OCI-M1 (cell line): ENCODE measurements around the gene GMPPB.
"Not testable (repeated sequence)": the region's sequence is repeated elsewhere in the genome, so short reads cannot be mapped to it uniquely, and the experiment has no call there.

Experiments
- DNase-seq: peaks from one replicate; lab custom pipeline; 2025; lab: John Stamatoyannopoulos, UW

The GMPPB gene

GRCh38 chr3:49713336-49714105 is 10.2 kb downstream of the GMPPB start:
- no peak for DNase-seq

DNA sequence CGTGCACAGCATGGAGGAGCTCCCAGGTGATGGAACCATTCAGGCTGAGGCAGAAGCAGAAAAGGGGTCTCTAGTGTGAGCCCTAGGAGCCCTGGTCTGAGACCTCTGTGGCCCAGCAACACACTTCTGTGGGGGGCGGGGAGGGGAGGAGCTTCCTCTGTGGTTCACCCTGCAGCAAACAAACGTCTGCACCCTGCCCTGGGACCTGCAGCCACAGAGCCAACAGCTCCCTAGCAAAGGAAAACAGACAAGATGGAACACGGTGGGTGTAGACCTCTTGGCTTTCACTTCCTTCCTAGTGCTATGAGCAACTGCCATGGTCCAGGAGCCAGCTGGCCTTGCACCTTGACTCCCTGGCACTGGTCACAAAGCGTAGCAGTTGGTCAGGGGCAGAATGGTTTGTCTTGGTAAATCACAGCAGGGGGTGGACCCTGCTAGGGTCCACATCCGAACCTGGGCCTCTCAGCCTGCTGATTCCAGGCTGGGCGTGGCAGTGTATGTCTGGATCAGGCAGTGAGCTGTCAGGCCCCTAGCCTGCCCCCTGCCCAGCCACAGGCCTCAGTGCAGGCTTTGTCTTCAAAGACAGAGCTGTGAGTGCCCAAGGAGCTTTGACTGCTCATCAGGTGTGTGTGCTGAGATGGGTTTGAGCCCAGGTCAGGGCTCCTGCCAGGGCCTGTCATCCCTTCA is 11.0 kb downstream of the GMPPB start:
- DNase-seq: no peak

DNA sequence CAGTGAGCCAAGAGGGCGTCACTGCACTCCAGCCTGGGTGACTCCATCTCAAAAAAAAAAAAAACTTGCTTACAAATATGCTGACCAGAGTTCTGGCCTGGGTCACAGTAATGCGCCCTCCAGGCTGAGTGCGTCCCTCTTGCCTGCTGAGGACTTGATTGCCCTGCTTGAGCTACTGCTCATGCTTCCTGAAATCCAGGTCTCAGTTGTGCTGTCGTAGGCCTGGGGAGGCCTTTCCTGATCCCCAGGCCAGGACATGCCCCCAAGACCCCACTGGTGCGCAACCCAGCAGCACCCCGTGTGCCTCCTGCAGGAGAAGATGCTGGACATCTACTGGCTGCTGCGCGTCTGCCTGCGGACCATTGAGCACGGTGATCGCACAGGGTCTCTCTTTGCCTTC is 11.6 kb downstream of the GMPPB start:
- DNase-seq: no peak

- DNase-seq: no peak
Observed at GRCh38 chr3:49711489-49711888, 12.3 kb downstream of the GMPPB start.

DNA sequence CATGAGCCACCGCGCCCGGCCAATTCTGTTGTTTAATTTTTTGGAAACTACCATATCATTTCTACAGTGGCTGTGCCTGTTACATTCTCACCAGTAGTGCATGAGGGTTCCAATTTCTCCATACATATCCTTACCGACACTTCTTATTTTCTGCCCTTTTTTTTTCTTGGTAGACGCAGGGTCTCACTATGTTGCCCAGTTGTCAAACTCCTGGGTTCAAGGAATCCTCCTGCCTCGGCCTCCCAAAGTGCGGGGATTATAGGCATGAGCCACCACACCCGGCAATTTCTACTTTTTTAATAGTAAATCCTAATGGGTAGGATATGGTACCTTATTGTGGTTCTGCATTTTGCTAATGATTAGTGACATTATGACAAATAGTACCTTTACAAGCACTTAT is 13.9 kb downstream of the GMPPB start:
- no peak for DNase-seq

DNA sequence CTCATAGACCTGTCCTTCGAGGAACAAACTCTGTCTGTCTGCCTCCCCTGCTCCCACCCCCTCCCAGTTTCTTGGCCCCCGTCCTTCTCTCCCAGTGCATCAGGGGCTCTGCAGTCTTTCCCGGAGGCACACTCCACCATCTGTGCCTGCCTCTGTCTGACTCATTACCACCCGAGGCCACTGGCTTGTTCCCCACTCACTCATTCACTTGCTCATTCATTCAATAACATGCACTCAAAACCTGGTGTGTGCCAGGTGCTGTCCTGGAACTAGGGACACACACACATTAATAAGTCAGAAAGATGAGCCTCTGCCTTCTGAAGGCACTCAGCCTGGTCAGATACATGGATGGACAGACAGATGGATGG is 16.7 kb downstream of the GMPPB start:
- DNase-seq: no peak

DNA sequence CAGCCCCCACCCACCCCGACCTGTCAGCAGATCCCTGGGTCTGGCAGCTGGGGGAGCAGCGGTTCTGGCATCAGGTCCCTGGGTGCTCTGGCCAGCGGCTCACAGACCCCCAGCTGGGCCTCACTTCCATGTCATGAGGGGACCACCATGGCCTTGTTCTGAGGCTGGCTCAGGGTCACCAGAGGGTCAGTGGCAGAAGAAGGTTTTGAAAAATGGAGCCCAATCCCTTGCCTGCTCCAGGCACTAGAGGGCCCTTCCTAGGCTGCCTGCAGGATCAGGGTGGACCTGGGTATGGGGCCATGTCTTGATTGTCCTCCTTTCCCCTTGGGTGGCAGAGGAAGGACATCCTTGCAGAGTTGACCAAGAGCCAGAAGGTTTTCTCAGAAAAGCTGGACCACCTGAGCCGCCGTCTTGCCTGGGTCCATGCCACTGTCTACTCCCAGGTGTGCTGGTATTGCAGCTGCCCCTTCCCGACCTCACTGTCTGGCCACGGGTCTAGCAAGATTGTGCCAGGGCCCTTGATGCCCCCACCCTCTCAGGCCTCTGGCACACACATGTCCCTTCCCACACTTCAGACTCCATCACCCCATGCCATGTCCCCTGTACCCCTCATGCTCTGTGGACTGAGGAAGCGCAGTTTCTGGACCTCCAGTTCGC is 17.2 kb downstream of the GMPPB start:
- no peak for DNase-seq

- DNase-seq: no peak
Observed at GRCh38 chr3:49705390-49705960, 18.3 kb downstream of the GMPPB start.

GRCh38 chr3:49704629-49705028 is 19.1 kb downstream of the GMPPB start:
- DNase-seq: no peak

- no peak for DNase-seq
Observed at GRCh38 chr3:49703956-49704355, 19.8 kb downstream of the GMPPB start.

DNA sequence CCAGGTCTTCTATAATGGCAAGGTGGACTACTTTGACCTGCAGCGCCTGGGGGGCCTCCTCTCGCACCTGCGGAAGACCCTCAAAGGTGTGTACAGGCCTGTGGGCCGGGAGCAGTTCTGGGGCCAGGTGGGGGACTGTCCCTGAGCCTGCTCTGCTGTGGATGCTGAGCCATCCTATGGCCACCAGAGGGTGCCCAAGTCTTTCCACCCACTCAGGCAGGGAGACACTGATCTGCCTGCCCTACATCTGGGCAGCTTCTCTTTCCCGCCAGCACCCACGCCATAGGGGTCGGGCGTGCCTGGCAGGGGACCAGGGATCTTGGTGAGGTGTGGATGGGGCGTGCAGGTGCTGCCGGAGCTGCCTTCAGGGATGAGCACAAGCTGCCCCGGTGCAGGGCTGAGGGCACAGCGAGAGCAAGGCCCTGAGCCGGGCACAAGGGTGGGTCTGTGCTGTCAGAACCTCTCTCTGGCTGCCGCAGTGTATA is 20.3 kb downstream of the GMPPB start:
- DNase-seq: peak; percentile 48

DNA sequence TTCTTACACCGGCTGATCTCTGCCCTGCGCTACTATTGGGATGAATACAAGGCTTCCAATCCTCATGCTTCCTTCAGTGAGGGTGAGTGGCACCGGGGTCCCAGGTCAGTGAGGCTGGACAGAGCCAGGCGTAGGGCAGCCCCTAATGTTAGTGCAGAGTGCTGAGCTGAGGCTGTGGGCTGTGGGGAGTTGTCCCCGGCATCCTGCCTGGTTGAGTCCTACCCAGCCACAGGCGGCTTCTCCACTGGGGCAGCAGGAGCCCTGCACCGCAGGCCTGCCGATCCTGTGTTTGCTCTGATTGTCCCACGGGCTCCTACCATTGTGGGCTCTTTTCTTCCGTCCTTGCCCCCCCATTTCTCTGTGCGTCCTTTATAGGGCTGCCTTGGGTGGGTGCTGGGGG is 21.1 kb downstream of the GMPPB start:
- no peak for DNase-seq

- no peak for DNase-seq
Observed at GRCh38 chr3:49701388-49702077, 22.2 kb downstream of the GMPPB start.

- no peak for DNase-seq
Observed at GRCh38 chr3:49700453-49701128, 23.2 kb downstream of the GMPPB start.

GRCh38 chr3:49700014-49700413 is 23.7 kb downstream of the GMPPB start:
- DNase-seq: no peak

- DNase-seq: no peak
Observed at GRCh38 chr3:49699281-49699979, 24.3 kb downstream of the GMPPB start.

- not testable (repeated sequence) for DNase-seq
Observed at GRCh38 chr3:49695350-49696015, 28.3 kb downstream of the GMPPB start.

DNA sequence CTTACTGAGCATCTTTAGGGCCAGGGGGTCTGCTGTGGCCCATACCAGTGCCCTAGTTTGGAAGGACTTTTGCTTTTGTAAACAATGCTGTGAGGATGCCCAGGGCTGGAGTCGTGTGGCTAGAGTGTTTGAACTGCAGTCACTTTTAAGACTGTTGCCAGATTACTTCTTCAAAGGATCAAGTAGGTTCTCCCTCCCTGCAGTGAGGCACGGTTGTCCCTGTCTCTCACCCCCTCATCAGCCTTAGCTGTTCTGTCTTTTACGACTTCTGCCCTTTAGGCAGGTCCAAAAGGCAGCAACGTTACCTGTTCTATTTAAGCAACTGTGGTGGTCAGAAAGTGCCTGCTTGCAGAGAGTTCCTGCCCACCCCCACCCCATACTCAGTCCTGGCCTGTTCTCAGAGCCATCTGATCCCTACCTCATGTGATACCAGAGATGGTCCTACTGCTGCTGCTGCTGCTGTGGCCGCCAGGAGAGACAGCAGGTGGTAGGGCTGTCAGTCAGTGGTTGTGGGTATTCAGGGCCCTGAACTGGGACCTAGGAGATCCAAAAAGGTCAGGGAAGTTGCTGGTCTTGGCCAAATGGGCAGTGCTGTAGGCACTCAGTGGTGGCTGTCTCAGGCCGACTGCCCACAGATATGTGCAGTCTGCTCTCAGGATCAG is 29.2 kb downstream of the GMPPB start:
- not testable (repeated sequence) for DNase-seq

DNA sequence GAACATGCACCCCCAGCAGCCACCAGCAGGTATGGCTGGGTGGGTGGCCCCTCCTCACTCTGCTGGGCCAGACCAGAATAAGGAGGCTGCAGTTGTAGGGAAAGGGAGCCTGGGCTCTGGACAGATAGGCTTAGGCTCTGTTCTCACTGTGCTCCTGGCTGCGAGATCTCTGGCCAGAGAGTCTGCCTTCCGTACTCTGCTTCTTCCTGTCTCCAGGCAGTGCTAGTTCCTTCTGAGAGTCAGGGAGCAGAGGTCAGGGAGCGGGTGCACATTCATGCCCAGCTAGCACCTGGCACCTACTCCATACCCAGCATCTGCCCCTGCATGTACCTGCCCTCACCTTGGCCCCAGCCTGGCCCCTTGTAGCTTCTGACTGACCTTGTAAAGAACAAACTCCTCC is 32.3 kb downstream of the GMPPB start:
- DNase-seq: not testable (repeated sequence)

DNA sequence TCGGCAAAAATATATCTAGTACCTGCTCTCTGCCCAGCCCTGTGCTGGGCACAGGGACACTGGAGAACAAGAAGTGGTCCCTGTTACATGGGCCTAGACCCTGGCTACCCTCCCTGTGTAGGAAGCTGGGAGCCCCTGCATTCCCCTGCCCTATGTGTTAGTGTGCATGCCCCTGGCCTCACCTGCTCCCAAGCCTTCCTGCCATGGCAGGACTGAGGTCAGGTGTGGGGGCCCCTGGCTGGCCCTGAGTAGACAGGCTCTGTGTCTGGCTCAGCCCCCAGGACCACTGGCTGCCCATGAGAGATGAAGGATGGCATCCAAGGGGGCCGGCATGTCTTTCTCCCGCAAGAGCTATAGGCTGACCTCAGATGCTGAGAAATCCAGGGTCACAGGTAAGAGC is 32.9 kb downstream of the GMPPB start:
- not testable (repeated sequence) for DNase-seq
